HG03520 (cell line): Measurements from ENCODE around the gene KIF23.

Source experiments
- ATAC-seq: cut with Tn5 transposase; IDR thresholded peaks from one replicate; pipeline ENCODE4 v1.9.1; 2021; ENCODE audit warnings: mild to moderate bottlenecking, moderate library complexity; ENCODE audit not compliant: unreplicated experiment

KIF23 gene

GRCh38 chr15:69462493-69463181, 48.5 kb downstream of the KIF23 start:
- ATAC-seq: peak; percentile 67

- ATAC-seq: no peak
These were observed 49.1 kb downstream of the KIF23 start for GRCh38 chr15:69463182-69463756.

GRCh38 chr15:69465253-69465652, 51.1 kb downstream of the KIF23 start:
- ATAC-seq: no peak

GRCh38 chr15:69466733-69467132, 52.6 kb downstream of the KIF23 start:
- no peak for ATAC-seq

GRCh38 chr15:69467636-69468035, 53.5 kb downstream of the KIF23 start:
- no peak for ATAC-seq

GRCh38 chr15:69468241-69469121, 54.3 kb downstream of the KIF23 start:
- no peak for ATAC-seq

GRCh38 chr15:69469467-69470201, 55.5 kb downstream of the KIF23 start:
- ATAC-seq: no peak

GRCh38 chr15:69472046-69472445, 57.9 kb downstream of the KIF23 start:
- no peak for ATAC-seq

- no peak for ATAC-seq
These were observed 58.4 kb downstream of the KIF23 start for GRCh38 chr15:69472562-69472961.

GRCh38 chr15:69474291-69474690, 60.1 kb downstream of the KIF23 start:
- ATAC-seq: no peak

- ATAC-seq: no peak
These were observed 60.8 kb downstream of the KIF23 start for GRCh38 chr15:69474846-69475455.

- no peak for ATAC-seq
These were observed 61.7 kb downstream of the KIF23 start for GRCh38 chr15:69475769-69476358.

GRCh38 chr15:69476704-69477473, 62.7 kb downstream of the KIF23 start:
- no peak for ATAC-seq

- ATAC-seq: no peak
These were observed 64.2 kb downstream of the KIF23 start for GRCh38 chr15:69478259-69478781.

GRCh38 chr15:69479081-69479480, 64.9 kb downstream of the KIF23 start:
- no peak for ATAC-seq

GRCh38 chr15:69479971-69480370, 65.8 kb downstream of the KIF23 start:
- no peak for ATAC-seq

GRCh38 chr15:69480932-69481331, 66.8 kb downstream of the KIF23 start:
- no peak for ATAC-seq

- no peak for ATAC-seq
These were observed 68.6 kb downstream of the KIF23 start for GRCh38 chr15:69482686-69483256.

GRCh38 chr15:69484837-69485236, 70.7 kb downstream of the KIF23 start:
- no peak for ATAC-seq
